Renal pelvis (tissue), 12 donors: ENCODE measurements around the gene PACS1. TPM values are rescaled to one million over a fixed set of nuclear protein-coding genes. Genes with fewer than 3 reads are reported as not detected.
"Not testable (repeated sequence)": the region's sequence is repeated elsewhere in the genome, so short reads cannot be mapped to it uniquely, and the experiment has no call there.

Experiments used
- DNase-seq: peaks from one replicate; pipeline ENCODE4 v3.0.0-alpha.2; 2013
- long read RNA-seq, 16 experiments: transcript quantifications; one replicate each; lab custom pipeline, GENCODE V29; 2026
- polyA plus RNA-seq, 3 donors: library from polyadenylated mRNA; unstranded; fragments of 120-200 nt; gene quantifications; one replicate each; pipeline ENCODE4 v1.2.1, GENCODE V29; 2013; ENCODE audit not compliant: insufficient read length in 3 of 3

Gene PACS1
- polyA plus RNA-seq: 10 to 100 TPM; 46.0 to 53.7 (median 49.2) TPM
- long read RNA-seq, donor 1, full-length matches to known transcripts: 5 of 5 reads
- long read RNA-seq, donor 1, partial matches to known transcripts: 0 of 5 reads
- long read RNA-seq, donor 1, other reads (novel, unspliced or antisense): 0 of 5 reads
- long read RNA-seq, donor 2, full-length matches to known transcripts: 4 of 4 reads
- long read RNA-seq, donor 2, partial matches to known transcripts: 0 of 4 reads
- long read RNA-seq, donor 2, other reads (novel, unspliced or antisense): 0 of 4 reads
- long read RNA-seq, donor 3, full-length matches to known transcripts: 3 of 3 reads
- long read RNA-seq, donor 3, partial matches to known transcripts: 0 of 3 reads
- long read RNA-seq, donor 3, other reads (novel, unspliced or antisense): 0 of 3 reads
- long read RNA-seq, donor 4, partial matches to known transcripts: 14 of 15 reads
- long read RNA-seq, donor 4, other reads (novel, unspliced or antisense): 0 of 15 reads
- long read RNA-seq, donor 5, partial matches to known transcripts: 0 of 1 reads
- long read RNA-seq, donor 5, other reads (novel, unspliced or antisense): 0 of 1 reads
- long read RNA-seq, donor 6, full-length matches to known transcripts: 7 of 7 reads
- long read RNA-seq, donor 6, partial matches to known transcripts: 0 of 7 reads
- long read RNA-seq, donor 6, other reads (novel, unspliced or antisense): 0 of 7 reads
- long read RNA-seq, donor 7, full-length matches to known transcripts: 11 of 18 reads
- long read RNA-seq, donor 7, partial matches to known transcripts: 7 of 18 reads
- long read RNA-seq, donor 7, other reads (novel, unspliced or antisense): 0 of 18 reads
- long read RNA-seq, donor 8, full-length matches to known transcripts: 2 of 2 reads
- long read RNA-seq, donor 8, partial matches to known transcripts: 0 of 2 reads
- long read RNA-seq, donor 8, other reads (novel, unspliced or antisense): 0 of 2 reads
- long read RNA-seq, donor 9, full-length matches to known transcripts: 7 of 7 reads
- long read RNA-seq, donor 9, partial matches to known transcripts: 0 of 7 reads
- long read RNA-seq, donor 9, other reads (novel, unspliced or antisense): 0 of 7 reads
- long read RNA-seq, donor 10, full-length matches to known transcripts: 6 of 6 reads
- long read RNA-seq, donor 10, partial matches to known transcripts: 0 of 6 reads
- long read RNA-seq, donor 10, other reads (novel, unspliced or antisense): 0 of 6 reads
- long read RNA-seq, donor 11, full-length matches to known transcripts: 5 of 5 reads
- long read RNA-seq, donor 11, partial matches to known transcripts: 0 of 5 reads
- long read RNA-seq, donor 11, other reads (novel, unspliced or antisense): 0 of 5 reads
- long read RNA-seq, donor 12, full-length matches to known transcripts: 11 of 11 reads
- long read RNA-seq, donor 12, partial matches to known transcripts: 0 of 11 reads
- long read RNA-seq, donor 12, other reads (novel, unspliced or antisense): 0 of 11 reads
- long read RNA-seq, donor 13, full-length matches to known transcripts: 6 of 6 reads
- long read RNA-seq, donor 13, partial matches to known transcripts: 0 of 6 reads
- long read RNA-seq, donor 13, other reads (novel, unspliced or antisense): 0 of 6 reads
- long read RNA-seq, donor 14: 0 reads
- long read RNA-seq, donor 15, full-length matches to known transcripts: 8 of 37 reads
- long read RNA-seq, donor 15, partial matches to known transcripts: 29 of 37 reads
- long read RNA-seq, donor 15, other reads (novel, unspliced or antisense): 0 of 37 reads
- long read RNA-seq, donor 16, full-length matches to known transcripts: 5 of 13 reads
- long read RNA-seq, donor 16, partial matches to known transcripts: 8 of 13 reads
- long read RNA-seq, donor 16, other reads (novel, unspliced or antisense): 0 of 13 reads

DNA sequence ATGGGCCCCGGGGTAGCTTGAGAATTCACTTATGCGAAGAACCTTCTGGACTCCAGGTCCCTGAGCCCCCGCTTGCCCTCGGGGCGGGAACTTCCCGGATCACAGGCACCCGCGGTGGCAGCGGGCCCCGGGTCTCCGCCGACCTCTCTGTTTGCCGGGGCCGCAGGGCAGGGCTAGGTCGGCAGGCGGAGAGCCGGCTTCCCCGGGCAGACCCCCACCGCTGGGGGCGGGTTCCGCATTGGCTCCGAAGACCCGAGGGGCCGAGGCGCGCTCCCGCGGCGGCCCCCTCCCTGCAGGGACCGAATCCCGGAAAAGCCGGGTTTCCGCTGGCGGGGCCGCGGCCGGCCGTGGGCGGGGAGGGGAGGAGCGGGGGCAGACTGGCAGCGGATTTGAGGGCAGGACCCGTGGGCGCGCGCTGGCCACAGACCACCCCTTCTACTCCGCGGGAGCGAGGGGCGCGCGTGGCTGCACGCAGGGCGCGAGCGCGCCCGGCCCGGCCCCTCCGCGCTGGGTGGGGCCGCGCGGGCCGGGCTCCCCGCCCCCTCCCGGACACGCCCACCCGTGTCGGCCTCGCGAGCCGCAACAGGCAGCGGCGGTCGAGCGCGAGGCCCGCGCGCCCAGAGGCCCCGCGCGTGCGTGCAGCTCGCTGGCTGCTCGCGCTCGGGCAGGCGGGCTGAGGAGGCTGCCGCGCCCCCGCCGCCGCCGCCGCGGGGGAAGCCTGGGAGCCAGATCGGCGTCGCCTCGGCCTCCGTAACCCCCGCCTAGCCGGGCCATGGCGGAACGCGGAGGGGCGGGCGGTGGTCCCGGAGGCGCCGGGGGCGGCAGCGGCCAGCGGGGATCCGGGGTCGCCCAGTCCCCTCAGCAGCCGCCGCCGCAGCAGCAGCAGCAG, at the start of gene PACS1:
PACS1 (plus strand) TSS at position 558 of the 889 bp plus-strand sequence; CDS start at position 773, 215 bp downstream.
- DNase-seq: no peak

DNA sequence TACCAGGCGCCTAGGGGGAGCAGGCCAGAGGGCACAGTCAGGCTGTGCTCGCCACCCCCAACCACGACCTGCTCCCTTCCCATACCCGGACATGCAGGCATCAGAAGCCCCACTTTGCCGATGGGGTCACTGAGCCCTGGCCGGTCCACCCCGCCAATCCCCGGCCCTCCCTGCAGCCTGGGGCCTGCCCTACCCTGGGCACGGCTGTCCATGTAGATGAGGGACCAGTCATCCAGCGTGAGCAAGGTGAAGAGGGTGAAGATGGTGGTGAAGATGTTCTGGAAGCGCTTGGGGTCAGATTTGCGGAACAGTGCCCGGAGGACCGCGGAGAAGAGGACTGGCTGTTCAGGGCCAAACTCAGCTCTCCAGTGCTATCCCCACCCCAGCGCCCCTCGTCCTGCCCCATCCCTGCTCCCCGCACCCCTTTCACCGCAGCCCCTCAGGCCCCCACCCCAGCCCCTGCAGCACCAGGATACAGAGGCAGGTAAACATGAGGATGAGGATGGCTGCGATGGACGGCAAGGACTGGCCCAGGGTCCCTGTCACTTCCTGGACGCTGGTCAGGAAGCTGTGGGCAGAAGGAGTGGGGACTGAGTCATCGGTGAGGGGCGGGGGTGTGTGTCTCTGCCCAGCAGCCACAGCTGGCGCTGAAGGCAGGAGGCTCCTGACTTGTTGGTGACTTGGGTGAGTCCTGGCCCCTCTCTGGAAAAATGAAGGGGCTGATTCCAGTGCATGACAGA, 49.3 kb upstream of the PACS1 start:
- DNase-seq: no peak

DNA sequence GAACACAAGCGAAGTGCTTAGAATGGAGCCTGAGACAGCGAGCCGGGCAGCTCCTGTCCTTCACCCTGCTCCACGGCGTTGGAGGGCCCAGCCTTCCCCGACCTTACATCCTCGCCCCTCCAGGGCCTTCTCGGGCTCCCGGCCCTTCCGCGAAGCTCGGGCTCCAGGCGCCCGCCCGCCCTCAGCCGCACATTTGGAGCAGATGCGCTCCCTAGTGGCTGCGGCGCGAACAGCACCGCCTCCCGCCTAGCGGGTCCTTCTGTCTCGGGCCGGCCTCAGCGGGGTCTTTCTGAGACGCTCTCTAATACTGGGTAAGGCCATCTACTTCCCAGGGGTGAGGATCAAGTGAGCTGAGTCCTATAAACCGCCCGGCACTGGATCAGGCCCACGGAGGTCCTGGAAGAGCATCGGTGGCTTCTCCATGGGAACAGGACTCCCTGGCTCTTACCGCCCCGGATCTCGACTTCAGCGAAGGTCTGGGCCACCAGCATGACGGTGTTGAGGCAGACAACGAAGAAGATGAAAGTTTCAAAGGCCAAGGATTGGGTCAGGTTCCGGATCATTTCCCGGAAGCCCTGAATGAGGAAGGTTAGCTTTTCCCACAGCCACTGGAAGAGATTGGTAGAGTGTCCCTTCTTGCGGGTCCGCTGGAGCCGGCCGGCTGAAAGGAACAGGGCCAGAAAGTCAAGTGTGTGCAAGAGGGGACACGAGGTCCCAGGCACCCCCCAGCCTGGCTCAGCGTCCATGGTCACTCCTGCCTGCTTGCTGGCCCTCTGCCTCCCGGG, 47.5 kb upstream of the PACS1 start:
- peak; percentile 44 for DNase-seq

DNA sequence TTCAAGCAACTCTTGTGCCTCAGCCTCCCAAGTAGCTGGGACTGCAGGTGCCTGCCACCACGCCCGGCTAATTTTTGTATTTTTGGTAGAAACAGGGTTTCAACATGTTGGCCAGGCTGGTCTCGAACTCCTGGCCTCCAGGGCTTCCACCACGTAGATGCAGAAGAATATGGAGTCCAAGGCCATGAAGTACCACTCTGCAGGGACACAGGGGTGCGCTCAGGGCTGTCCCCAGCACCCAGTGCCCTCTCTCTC, 47.0 kb upstream of the PACS1 start:
- not testable (repeated sequence) for DNase-seq

DNA sequence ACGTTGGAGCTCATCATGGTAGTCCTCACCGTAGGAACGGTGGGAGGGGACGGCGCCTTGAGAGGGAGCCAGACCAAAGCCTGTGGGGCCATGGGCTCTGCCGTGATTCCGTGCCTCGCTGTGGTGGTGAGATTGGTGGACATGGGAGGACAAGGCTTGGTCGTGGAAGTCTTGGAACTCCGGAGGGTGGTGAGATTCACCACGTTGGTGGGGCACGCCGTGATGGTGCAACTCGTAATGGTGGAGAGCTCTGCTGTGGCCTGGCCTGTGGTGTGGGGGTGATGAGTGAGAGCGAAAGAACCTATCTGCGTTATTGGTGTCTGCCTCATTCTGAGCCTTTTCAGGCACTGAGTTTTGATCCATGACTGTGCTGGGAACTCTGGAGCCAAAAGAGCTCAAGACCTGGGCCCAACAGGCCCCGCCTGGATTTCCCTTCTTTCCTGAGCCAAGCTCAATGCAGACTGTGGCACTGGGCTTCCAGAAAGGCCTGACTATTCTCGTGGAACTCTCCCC, 44.0 kb upstream of the PACS1 start, which contains the start of gene CATSPER1:
CATSPER1 (minus strand) TSS at position 463 of the 513 bp plus-strand sequence; CDS start at position 363, 100 bp downstream.
- no peak for DNase-seq

DNA sequence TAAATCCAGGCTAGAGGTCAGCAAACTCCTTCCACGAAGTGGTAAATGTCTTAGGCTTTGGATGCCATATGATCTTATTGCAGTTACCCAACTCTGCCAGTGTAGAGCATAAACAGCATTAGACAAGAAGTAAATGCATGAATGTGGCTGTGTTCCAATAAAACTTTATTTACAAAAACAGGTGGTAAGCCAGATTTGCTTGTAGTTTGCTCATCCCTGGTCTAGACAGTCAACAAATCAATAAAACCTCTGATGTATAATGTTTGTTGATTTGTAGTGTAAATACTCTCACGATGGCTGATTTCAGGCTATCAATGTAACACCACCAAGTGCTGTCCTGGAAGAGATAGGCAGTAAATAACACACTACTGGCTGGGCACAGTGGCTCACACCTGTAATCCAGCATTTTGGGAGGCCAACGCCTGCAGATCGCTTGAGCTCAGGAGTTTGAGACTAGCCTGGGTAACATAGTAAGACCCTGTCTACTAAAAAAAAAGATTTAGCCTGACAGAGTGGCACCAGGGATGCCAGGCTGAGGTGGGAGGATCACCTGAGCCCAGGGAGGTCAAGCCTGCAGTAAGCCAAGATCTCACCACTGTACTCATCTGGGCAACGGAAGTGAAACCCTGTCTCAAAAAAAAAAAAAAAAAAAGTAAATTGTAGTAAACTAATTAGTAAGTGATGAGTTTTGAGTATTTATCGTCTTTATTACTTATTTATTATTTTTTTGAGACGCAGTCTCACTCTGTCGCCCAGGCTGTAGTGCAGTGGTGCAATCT, 36.9 kb upstream of the PACS1 start:
- no peak for DNase-seq

DNA sequence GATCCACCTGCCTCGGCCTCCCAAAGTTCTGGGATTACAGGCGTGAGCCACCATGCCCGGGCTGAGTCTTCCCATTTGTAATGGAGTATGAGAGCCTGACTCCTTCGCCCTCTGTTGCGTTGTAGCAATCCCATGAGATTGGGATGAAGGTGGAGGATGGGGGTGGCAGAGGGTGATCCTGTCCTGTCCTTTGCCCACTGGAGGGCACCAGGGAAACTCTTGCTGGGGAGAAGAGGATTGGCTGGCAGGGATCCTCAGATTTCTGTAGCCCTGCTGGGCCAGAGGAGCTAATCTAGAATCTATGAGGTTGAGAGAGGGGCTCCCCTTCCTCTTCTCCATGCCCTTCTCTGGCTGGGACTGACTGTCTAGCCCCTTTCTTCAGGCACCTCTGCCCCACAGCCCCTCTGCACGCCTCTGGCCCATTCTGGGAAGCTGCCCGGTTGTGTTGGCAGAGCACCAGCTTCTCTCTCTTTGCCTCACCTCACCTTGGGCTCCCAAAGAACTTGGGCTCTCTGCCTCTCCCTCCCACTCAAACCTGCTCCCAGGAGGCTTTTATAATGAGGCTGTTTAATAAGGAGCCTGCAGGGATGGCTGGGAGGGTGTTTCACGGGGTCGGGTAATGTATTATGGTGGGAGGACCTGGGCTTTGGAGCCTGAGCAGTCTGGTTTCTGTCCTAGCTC, 34.3 kb upstream of the PACS1 start:
- DNase-seq: no peak

DNA sequence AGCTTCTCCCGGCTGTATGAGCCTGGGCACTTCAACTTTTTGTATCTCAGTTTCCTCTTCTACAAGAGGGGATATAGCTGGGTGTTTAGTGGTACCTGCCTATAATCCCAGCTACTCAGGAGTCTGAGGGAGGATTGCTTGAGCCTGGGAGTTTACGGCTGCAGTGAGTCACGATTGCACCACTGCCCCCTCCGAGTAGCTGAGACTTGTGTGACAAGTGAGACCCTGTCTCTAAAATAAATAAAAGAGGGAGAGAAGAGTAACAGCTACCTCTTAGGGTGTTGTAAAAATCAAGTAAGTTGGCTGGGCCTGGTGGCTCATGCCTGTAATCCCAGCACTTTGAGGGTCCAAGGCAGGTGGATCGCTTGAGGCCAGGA, 33.8 kb upstream of the PACS1 start:
- no peak for DNase-seq

DNA sequence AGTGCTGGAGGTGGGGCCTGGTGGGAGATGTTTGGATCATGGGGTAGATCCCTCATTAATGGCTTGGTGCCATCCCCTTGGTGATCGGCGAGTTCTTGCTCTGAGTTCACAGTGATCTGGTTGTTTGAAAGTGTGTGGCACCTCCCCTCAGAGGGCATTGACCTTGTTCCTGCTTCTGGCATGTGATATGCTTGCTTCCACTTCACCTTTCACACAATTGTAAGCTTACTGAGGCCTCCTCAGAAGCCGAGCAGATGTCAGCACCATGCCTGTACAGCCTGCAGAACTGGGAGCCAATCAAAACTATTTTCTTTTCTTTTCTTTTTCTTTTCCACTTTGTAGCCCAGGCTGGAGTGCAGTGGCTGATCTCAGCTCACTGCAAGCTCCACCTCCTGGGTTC, 32.7 kb upstream of the PACS1 start:
- DNase-seq: no peak

DNA sequence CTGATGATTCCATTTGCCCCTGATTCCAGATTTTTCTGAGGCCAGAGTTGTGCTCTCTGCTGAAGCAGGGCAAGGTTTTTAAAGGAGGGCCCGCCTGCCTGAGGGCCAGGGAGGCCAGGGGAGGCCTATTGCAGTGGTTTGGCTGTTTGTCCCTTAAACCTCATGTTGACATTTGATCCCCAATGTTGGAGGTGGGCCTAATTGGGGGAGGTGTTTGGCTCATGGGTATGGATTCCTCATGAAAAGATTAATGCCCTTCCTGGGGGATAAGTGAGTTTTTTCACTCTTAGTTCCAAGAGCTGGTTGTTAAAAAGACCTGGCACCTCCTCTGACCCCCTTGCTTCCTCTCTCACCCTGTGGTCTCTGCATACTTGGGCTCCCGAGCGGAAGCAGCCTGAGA, 30.3 kb upstream of the PACS1 start:
- no peak for DNase-seq

DNA sequence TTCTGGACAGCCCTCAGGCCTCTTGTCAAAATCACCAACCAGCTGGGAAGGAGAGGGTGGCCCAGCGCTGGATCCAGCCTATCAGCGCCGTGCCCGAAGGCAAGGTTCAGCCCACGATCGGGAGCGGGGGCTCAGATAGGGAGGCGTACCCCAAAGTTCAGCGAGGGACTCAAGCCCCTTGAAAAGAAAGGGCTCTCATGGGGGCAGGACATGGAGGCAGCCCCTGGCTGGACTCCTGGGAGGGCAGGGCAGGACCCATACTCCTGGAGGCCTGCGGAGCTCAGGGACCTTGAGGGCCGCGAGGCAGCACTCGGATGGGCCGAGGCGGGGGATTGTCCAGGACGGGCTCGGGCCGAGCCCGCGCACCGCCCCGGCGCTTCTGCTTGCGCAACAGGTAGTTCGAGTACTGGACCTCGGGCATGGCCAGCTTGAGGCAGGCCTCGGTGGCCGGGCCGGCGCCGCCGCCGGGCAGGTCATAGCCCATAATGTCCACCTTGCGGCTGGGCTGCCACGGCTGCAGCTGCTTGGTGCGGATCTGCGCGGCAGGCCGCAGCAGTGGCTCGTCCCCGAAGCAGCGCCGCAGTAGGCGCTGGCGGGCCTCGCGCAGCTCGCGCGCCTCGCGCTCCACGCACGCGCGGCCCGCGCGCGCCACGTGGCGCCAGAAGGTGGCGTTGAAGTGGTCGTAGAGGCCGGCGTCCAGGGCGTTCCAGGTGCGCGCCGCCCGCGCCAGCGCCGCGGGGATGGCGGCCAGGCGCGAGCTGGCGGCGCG, 27.7 kb upstream of the PACS1 start:
- no peak for DNase-seq

DNA sequence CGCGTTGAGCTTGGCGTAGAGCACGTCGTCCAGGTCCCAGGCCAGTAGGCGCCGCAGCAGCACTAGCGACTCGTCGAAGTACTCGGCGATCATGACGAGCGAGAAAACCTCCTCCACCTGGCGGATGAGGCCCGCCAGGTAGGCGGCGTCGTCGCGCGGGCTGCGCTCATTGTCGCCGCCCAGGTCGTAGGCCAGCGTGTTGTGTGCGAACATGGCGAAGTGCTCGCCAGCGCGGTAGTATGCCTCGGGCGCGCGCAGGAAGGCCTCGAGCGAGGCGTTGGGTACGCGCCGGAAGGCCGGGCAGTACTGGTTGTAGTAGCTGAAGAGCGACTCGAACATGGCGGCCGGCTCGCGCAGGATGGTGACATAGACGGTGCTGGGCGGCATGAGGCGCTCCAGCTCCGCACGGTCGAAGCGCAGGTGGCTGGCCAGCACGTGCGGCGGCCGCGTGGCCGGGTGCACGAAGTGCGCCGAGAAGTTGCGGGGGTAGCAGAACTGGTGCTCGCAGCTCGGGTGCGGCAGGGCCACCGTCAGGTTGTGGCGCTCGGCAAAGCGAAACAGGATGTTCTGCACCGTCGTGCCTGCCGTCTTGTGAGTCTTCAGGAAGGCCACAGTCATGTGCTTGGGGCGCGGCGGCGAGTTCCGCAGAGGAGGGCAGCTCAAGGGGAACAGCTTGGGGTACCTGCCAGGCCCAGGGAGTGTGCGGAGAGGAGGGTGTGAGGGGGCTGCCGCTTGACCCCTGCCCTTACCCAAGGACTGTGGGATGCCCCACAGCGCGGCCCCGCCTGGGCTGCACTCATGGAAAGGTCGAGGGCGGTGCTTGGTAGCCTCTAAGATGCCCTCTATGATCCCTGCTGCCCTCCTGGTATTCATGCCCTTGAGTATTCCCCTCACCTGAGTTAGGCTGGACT, 26.8 kb upstream of the PACS1 start:
- DNase-seq: no peak

DNA sequence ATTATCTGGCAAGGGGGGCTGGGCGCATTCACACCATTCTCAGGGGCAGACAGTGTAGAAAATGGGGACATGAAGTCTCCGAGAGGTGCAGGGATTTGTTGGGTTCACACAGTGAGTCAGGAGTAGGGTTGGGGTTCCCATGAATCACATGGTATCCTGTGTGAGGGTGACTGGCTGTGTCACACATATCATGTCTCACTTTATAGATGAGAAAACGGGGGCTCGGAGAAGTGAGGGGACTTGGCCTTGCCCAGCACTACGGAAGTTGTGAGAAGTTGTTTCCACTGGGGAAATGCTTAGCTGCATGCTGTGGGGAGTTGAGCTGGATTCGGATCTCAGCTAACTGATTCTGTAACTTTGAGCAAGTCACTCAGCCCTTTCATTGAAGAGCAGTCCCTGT, 25.3 kb upstream of the PACS1 start:
- DNase-seq: no peak

DNA sequence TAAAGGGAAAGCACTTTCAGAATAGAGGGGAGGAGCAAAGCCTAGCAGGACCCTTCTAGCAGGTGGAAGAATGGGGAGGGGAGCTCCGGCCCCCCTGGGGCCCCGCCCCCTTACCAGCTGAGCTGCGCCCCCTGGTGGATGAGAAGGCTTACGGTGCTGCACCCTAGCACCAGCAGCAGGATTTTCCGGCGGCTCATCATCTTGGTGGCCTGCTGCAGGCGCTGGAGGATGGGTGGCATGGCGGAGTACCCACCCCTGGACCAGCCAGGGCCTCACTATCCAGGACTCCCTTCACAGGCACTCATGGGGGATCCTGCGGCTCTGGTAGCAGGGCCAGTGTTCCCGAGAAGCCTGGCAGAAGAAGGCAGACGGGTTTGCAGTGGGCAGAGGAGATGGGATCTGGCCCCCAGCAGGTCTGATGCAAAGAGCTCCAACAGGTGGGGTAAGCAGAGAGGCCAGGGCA, 24.9 kb upstream of the PACS1 start:
- DNase-seq: peak; percentile 64
